GM19240 (cell line): ENCODE measurements around the gene IL1RAP.

Experiments used
- DNase-seq: peaks from one replicate; pipeline ENCODE4 v3.0.0; 2011; ENCODE audit warnings: low spot score; ENCODE audit not compliant: insufficient read length

IL1RAP gene

DNA sequence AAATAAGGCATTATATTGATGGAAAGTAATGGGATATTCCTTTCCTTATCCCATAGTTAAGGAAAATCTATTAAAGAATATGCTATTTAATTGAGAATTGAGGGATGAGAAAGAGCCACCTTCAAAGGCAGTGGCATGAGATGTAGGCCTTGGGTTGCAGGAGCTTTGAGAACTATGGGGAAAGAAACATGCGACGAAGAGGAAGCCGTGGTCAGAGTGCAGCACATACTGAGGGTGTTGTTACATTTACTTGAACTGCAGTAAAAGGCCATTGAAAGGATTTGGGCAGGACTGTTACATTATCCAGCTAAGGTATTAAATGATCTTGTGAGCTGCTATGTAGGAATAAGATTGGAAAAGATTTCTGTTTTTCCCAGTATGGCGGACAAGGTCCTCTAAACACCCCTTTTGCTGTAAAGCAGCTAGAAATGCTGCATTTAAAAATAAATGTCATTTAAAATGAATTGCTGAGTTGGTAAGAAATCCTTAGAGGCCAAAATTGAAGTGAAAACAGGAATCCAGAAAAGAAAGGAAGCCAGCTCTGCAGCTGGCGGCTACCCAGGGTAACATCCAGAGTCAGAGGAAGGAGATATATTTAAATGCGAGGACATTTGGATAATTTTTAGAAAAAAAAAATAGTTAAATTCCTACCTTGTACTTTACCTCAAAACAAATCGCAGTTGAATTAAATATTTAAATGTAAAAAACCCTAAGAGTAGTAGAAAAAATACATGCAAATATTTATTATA lies 61.7 kb downstream of the IL1RAP start:
- no peak for DNase-seq

DNA sequence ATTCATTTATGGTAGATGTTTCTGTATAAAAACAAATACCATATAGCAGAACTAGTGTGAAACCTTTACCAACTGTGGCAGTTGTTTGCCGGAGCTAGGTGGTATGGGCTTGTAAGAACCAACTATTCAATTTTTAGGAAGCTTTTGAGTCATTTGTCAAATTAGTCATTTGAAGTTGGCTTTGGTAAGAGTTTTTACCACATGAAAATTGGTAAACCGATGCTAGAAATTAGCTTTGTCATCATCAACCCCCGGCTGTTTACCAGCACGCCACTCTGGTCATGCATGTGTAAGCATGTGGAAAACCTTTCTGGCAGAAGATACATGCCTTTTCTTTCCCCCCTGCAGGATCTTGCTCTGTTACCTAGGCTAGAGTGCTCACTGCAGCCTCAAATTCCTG lies 63.3 kb downstream of the IL1RAP start:
- no peak for DNase-seq

DNA sequence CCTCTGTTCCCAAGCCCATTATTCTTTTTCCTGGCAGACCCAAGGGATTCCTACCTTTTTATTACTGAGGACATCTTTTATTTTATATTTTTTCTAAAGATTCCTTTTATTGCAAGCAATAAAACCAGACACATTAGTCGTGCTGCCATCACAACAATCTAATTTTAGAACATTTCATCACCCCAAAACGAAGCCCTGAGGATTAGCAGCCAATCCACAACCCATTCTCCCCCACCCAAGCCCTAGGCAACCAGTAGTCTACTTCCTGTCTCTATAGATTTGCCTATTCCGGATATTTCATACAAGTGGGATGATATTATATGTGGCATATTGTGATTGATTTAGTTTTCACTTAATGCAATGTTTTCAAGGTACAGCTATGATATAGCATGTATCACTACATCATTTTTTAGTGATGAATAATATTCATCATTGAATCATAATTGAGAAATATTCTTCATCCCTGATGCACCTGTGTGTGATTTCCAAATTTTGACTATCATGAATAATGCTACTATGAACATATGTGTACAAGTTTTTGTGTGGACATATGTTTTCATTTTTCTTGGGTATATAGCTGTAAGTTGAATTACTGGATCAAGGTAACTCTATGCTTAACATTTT lies 65.7 kb downstream of the IL1RAP start:
- DNase-seq: no peak

DNA sequence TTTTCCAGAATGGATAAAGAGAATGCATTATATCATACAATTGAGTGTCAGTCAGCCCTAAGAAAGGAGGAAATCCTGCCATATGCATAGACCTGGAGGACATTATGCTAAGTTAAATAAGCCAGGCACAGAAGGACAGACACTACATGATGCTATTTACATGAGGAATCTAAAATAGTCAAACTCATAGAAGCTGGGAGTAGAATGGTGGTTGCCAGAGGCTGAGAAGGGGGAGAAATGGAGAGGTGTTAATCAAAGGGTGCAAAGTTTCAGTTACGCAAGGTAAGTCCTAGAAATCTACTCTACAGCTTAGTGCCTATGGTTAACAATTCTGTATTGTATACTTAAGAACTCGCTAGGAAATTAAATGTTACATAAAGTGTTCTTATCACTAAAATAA lies 66.5 kb downstream of the IL1RAP start:
- no peak for DNase-seq

DNA sequence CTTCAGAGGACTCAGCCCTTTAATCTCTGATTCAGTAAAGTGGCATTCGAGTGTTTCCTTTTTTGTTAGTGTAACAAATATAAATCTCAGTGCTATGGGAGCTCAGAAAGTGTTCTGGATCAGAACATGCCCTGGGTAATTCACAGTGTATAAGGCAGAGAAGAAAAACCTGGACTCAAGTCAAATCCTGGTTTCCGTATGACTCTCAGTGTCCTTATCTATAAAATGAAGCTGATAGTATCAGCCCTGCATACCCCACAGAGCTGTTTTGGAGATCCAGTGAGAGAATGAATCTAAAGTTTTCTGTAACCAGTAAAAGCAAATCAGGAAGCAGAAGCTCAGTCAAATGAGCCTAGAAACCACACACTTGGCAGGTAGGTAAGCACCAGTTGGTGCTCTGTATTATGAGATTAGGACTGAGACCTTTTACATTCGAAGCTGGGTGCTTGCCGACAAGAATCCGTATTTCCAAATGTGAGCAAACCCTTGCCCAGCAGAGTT lies 67.2 kb downstream of the IL1RAP start:
- no peak for DNase-seq

DNA sequence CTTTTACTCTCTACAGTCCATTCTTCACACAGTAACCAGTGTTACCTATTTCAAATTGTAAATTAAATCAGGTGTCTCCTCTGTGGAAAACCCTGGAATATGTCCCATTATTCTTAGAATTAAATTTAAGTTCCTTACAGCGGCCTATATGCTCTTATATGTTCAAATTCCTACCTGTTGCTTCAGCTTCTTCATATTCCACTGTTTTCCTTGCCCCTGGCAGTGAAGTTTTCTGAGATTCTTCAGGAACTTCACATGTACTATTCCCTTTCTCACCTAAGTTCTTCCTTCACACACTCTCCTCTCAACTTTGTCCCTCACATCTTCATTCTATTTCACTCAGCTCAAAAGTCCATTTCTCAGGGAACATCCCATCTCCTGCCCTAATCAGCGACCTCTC lies 68.8 kb downstream of the IL1RAP start:
- DNase-seq: no peak

DNA sequence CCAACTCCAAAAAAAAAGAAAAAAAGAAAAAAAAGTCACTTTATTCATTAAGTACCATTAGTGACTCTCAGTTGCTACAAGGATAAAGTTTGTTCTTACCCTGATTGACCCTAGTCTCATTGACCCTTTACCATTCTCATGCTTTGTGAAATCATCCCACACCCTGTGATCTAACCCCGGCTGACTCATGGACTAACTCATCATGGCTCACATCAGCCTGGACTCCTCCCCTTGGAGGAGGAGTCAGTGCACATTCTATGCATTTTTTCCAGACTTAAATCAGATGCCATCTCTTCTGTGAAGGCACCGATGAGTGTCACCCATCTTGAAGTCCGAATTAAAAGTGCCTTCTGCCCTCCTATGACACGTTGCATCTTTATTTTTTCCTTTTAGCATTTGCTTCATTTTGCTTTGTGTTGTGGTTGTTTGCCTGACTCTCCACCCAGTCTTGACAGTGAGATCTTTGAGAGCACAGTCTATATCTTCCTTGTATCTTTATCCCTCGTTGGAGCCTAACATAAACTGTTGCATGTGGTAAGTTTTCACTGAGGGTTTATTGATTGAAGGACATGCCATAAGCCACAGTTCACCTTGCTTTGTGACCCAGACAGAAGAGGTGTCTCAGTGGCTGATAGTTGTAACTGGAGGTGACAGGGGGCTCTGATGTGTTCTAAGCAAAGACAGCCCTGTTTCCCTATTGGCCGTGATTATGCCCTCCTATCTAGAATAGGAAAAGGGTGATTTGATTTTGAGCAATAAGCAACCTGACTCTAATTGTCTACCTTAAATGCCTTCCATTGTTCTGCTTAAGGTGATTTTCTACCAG lies 72.1 kb downstream of the IL1RAP start:
- no peak for DNase-seq

DNA sequence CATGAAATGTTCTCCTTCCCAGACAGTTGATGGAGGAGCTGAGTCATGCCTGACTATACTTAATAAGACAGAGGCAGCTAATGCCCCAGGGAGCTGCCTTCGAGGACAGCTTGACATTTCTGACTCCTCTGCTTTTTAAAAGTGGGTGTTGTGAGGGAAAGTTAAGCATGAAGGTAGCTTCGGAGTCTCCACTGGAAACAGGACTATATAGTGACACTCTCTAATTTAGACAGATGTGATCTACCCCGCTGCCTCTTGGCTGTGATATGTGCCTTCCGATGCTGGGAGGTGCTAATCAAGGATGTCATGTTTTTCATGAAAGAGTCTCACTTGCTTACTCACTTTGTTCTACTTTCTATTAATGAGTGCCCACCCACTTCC lies 72.7 kb downstream of the IL1RAP start:
- no peak for DNase-seq

DNA sequence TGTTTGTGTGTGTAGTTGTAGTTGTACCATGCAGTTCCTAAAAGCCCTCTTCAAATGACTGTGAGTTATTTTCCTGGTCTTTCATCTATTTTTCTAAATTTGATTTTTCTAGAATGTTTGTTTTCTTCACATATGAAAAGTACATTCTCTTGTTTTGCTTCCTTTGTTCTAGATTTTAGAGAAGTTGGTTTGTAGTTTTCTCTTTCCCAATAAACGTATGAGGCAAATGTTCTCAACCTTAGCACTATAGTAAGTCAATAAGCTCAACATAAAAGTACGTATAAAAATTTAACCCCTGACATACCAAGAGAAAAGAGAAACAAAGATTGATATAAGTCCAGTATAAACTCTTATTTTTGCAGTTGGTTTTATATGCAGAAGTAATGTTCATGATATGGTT lies 74.7 kb downstream of the IL1RAP start:
- no peak for DNase-seq

DNA sequence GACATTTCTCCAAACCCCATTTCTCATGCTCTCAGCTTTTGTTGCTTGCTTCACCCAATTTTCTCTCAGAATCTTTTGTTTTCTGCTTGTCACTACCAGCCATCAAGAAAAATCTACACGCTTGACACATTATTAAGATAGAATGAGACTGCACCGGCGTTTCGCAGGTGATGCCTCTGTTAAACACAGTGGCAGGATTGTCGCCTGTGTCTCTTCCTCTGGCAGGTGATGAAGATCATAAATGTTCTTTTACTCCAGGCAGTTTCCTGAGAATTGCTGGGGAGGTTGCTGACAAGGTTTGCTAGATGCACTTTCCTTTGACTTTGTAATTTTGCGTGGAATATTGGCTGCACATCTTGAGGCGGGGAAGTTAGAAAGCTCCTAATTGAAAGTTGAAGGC lies 75.4 kb downstream of the IL1RAP start:
- DNase-seq: no peak

DNA sequence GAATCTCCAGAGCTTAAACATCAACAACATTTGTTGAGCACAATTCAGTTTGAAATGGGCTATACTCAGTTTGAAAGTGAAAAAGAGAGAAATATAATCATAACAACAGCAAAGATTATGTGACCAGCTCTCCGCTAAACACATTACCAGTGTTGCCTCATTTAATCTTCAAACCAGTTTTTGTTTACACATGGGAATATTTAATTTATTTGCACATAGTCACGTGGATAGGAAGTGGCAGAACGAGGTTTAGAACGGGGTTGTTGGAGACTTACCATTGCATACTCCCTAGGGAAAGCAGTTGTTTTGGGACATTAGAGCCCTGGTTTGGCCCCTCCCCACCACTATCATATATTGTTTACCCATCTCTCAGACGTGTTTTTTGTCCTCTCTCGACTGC lies 77.2 kb downstream of the IL1RAP start:
- DNase-seq: no peak

DNA sequence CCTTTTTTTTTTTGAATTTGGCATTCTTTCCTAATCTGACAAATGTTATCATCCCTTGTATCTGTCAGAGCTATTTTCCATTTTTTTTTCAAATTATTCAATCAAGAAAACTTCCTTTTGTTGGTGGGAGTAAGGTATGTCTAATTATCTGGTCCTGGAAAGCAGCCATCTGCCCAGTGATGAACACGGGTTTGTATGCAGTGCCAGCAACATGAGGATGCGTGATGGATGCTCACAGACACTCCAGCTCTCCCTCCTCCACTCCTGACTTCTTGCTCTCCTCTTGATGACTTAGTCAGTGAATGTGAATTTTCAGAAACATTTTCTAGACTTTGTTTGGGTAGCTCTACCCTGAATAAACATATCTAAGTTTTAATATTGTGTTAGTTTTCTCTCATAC lies 79.2 kb downstream of the IL1RAP start:
- DNase-seq: no peak

DNA sequence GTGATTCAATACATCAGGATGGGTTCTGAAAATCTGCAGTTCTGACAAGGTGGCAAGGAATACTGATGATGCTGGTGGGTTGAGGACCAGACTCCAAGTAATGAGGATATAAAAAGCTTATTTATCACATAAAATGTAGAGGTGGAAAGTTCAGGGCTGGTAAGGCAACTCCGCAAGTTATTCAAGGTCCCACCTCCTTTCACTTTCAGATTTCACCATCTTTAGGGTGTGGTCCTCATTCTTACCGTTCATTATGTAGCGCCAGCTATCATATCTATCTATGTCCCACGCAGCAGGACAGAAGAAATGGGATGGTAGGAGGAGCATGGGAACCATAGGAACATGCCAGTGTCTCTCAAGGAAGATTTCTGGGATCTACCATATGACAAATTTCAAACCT lies 80.3 kb downstream of the IL1RAP start:
- no peak for DNase-seq

DNA sequence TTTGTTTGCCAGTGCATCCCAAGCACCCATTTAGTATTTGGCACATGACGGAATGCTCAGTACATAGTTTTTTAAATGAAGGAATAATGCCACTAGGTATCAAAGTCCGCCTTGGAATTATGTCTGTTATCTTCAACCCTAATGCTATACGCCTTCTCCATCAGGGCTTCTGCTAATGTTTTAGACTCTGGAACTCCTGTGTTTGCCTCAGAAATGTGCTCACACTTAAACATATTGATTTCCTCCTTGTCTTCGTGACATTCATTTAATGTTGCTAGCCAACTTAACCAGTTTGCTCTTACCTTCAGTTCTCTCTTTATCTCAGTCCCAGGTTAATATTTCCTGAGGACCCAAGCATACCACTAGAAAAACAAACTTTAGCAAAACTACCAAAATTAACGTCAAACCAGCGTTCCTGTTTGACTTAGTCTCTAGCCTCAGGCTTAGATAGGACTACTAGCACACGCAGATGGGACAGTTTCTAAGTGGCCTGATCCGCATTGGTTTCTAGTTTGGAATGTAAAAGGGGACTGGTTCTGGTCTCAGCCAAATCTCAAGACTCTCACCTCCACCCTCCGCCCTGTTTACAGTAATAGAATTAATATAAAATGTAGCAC lies 81.4 kb downstream of the IL1RAP start:
- no peak for DNase-seq

DNA sequence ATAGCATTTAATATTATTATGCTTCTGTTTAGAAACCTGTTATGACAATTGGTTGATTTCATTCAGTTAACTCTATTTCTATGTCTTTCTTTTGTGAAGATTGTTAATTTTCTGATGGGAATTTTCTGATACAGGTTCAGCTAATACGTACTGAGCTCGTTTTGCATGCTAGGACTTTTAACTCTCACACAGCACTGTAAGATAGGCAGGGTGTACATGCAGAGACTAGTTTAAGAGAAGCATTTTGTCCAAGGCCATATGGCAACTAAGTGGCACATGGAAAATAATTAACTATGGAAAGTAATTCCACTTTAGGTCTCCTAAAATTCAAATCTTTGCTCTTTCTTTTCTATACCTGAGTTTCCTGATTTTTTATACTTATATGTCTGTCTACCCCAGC lies 81.9 kb downstream of the IL1RAP start:
- no peak for DNase-seq

DNA sequence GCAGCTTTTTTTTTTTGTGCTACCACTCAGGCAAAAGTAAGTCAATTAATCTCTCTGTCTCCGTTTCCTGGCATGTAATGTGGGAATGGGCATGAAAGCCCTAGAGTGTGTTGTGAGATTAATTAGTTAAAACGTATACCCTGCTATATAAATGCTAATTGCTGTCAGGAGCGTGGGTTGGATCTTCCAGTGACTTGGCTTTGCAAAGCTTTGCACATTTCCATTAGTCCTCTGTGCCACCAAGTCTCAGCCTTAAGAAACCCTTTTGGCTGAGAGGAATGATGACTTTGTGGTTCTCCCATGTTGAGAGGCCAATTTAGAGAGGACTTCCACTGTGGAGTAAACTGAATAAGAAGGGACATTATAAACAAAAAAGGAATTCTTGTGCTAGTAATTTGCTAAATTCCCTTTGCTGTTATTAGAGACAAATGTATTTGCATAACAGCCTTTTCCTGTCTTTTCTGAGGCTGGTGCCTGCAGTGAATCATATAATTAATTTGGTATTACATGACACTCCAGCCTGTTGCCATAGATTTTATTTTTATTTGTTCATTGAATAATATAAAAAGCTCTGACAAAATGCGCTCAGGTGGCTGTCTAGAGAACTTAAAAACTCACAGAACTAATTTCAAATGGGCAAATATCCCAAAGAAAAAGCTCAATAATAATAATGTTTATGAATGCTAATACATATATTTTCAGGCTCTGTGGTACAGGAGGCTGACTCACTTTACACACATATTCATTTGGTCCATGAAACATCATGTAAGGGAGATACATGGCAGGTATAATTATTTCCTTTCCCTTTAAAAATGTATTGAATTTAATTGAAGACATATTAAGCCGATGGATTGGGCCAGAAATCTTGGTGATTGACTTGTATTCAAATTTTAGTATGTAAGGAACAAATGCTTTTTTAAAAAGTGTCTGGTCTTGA lies 82.7 kb downstream of the IL1RAP start:
- DNase-seq: no peak

DNA sequence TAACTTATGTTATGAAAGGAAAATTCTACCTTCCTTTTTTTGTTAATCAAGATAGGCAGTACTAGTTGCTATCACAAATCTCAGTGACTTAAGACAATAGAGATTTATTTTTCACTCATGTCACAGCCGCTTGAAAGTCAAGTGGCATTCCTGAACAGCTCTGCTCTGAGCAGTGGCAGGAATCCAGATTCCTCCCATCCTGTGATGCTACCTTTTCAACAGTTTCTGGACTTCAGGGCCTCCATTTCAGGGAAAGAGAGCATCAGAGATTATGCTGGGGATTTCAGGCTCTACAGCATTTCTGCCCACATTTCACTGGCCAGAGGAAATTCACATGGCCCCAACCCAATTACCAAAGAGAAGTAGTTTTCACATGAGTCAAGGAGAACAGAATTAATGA lies 83.4 kb downstream of the IL1RAP start:
- no peak for DNase-seq

DNA sequence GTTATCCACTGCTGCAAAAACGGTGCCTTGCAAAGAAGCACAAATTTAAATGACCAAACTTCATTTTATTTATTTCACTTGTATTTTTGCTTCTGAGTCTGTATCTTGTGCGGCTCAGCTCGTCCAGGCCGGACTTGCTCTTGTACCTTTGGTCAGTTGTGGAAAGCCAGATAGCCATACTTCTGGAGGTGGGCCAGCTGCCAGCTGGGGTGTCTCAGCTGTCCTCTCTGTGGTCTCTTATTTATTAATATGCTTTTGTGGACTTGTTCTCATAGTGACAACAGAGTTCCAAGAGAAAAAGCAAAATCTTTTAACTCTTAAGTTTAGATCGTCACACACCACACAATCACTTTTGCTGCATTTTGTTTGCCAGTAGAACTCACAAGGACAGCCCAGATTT lies 87.7 kb downstream of the IL1RAP start:
- no peak for DNase-seq

DNA sequence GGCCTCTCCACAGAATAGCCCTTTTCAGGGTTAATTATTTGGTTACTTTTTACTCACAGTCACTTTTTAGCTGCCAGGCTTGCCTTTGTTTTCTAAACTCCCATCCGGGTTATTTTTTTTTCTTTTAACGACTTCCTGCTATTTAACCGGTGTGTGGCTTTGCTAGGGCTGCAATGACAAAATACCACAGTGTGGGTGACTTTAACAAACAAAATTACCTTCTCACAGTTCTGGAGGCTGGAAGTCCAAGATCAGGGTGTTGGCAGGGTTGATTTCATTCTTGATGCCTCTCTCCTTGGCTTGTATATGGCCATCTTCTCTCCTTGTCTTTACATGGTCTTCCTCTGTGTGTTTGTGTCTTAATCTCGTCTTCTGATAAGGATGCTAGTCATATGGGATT lies 91.5 kb downstream of the IL1RAP start:
- no peak for DNase-seq

DNA sequence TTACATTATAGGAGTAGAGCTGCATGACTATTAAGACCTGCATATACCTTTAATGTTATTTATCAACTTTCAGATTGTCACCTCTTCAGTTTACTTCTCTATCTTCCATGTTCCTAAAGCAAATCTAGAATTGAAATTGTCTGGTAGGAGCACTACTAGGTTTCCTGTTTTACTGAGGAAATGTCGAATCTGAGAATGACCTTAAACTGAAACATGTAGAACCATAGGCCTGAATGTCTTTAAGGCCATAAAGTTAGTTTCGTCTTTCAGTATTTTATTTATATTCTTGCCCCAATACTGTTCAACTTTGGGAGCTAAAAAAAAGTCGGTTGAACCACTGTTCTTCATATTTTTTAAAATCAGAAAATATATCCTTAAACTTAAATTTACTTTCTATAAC lies 92.7 kb downstream of the IL1RAP start:
- no peak for DNase-seq

DNA sequence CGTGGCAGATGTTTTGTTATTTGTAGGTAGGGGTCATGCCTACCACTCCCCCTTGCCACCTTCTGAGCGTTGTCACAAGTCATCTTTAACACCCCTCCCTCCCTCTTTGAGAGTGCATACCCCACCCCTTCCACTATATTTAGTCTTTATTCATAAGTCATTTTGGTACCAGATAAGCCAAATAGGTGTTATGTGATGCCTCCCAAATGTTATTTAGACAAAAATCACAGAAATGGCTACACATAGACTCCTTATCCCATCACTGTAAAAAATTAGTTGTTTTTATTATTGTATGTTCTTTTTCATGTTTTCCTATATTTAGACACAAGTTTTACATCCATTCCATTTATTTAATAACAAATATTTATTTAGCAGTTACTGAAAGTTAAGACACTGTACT lies 93.1 kb downstream of the IL1RAP start:
- DNase-seq: no peak
